HuH-7.5 (cell line): Measurements from ENCODE around the gene DIS3L2.

Source experiments
- DNase-seq: peaks from one replicate; pipeline ENCODE4 v3.0.0; 2011; ENCODE audit warnings: low spot score

The DIS3L2 gene

GRCh38 chr2:231955758-231956472 lies 5.6 kb upstream of the DIS3L2 start:
- DNase-seq: no peak

- DNase-seq: no peak
Observed at GRCh38 chr2:231957913-231958763, 3.4 kb upstream of the DIS3L2 start.

- no peak for DNase-seq
Observed at GRCh38 chr2:231960810-231961348, 634 bp upstream of the DIS3L2 start.

- no peak for DNase-seq
Observed at GRCh38 chr2:231965102-231965501, 3.6 kb downstream of the DIS3L2 start.

GRCh38 chr2:231966886-231967285 lies 5.4 kb downstream of the DIS3L2 start:
- DNase-seq: no peak

GRCh38 chr2:231968820-231969219 lies 7.3 kb downstream of the DIS3L2 start:
- no peak for DNase-seq

GRCh38 chr2:231970461-231970860 lies 8.9 kb downstream of the DIS3L2 start:
- DNase-seq: no peak

GRCh38 chr2:231975001-231975400 lies 13.5 kb downstream of the DIS3L2 start:
- no peak for DNase-seq

GRCh38 chr2:231977430-231977829 lies 15.9 kb downstream of the DIS3L2 start:
- no peak for DNase-seq

- no peak for DNase-seq
Observed at GRCh38 chr2:231984992-231985391, 23.5 kb downstream of the DIS3L2 start.

GRCh38 chr2:231985823-231986261 lies 24.3 kb downstream of the DIS3L2 start:
- no peak for DNase-seq

- no peak for DNase-seq
Observed at GRCh38 chr2:231987124-231987727, 25.7 kb downstream of the DIS3L2 start.

GRCh38 chr2:231988179-231988866 lies 26.8 kb downstream of the DIS3L2 start:
- no peak for DNase-seq

- DNase-seq: no peak
Observed at GRCh38 chr2:231991664-231992063, 30.2 kb downstream of the DIS3L2 start.

- no peak for DNase-seq
Observed at GRCh38 chr2:231992888-231993287, 31.4 kb downstream of the DIS3L2 start.

- no peak for DNase-seq
Observed at GRCh38 chr2:231996797-231997540, 35.5 kb downstream of the DIS3L2 start.

GRCh38 chr2:231998046-231998445 lies 36.5 kb downstream of the DIS3L2 start:
- DNase-seq: no peak

- no peak for DNase-seq
Observed at GRCh38 chr2:232000439-232000838, 38.9 kb downstream of the DIS3L2 start.

- DNase-seq: no peak
Observed at GRCh38 chr2:232001073-232001472, 39.6 kb downstream of the DIS3L2 start.

- no peak for DNase-seq
Observed at GRCh38 chr2:232006253-232006652, 44.7 kb downstream of the DIS3L2 start.

GRCh38 chr2:232008907-232009638 lies 47.6 kb downstream of the DIS3L2 start:
- DNase-seq: no peak
